Muscle layer of duodenum (tissue), 2 donors: Measurements from ENCODE around the gene SNN.

ENCODE experiments used
- H3K27ac ChIP-seq: one replicate; pipeline ENCODE4 v1.7.0; 2013; ENCODE audit warnings: mild to moderate bottlenecking, low read length
- H3K27me3 ChIP-seq: one replicate; pipeline ENCODE4 v1.7.0; 2013; ENCODE audit warnings: low read depth, mild to moderate bottlenecking, control low read depth, low read length
- H3K36me3 ChIP-seq, 2 donors: one replicate each; pipeline ENCODE4 v1.7.0; 2013; ENCODE audit warnings: low read length in 2 of 2, control low read depth in 1 of 2, mild to moderate bottlenecking in 1 of 2; ENCODE audit not compliant: insufficient read depth in 2 of 2, control insufficient read depth in 1 of 2
- H3K4me1 ChIP-seq, 2 donors: one replicate each; pipeline ENCODE4 v1.7.0; 2013; ENCODE audit warnings: low read length in 2 of 2, mild to moderate bottlenecking in 2 of 2, control low read depth in 1 of 2, moderate library complexity in 1 of 2; ENCODE audit not compliant: insufficient read depth in 2 of 2, control insufficient read depth in 1 of 2
- H3K4me3 ChIP-seq, 2 donors: one replicate each; pipeline ENCODE4 v1.7.0; 2013; ENCODE audit warnings: low read length in 2 of 2, low read depth in 1 of 2, mild to moderate bottlenecking in 1 of 2
- H3K9me3 ChIP-seq, 2 donors: one replicate each; pipeline ENCODE4 v1.7.0; 2013; ENCODE audit warnings: low read length in 2 of 2, control low read depth in 1 of 2, mild to moderate bottlenecking in 1 of 2; ENCODE audit not compliant: control insufficient read depth in 1 of 2
- donor health status: healthy.

SNN gene

DNA sequence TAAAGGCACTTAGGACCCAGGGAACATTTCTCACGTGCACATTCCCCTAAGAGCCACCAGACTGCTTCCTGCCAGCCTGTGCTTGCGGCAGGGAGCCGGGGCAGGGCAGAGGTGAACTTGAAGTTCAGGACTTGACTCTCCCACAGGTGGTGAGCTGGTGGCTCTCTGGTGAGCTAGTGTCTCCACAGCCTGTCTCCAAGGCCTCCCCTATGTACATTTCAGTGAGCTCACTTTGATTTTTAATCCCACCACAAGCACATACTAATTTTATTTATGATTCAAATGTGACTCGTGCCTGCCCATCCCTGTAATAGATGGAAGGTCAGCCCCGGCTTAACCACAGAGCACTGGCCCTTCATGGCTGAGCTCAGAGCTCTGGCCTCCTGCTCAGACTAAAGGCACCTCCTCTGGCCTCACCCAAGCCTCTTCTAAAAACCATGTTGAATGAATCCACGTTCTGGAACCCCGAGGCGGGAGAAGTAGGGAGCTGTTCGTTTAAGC lies 9.2 kb downstream of the SNN start:
- H3K4me3 ChIP-seq = no peak overlapping the region
- peak overlapping the region; percentile 21 for H3K27ac ChIP-seq
- peaks cover 31 to 55% of the 10 kb centered on the region in 2 donors for H3K4me1 ChIP-seq
- H3K9me3 ChIP-seq = no peaks in the 10 kb centered on the region
- no peaks in the 10 kb centered on the region for H3K27me3 ChIP-seq
- H3K36me3 ChIP-seq = peaks cover 25 to 45% of the 10 kb centered on the region in 2 donors

DNA sequence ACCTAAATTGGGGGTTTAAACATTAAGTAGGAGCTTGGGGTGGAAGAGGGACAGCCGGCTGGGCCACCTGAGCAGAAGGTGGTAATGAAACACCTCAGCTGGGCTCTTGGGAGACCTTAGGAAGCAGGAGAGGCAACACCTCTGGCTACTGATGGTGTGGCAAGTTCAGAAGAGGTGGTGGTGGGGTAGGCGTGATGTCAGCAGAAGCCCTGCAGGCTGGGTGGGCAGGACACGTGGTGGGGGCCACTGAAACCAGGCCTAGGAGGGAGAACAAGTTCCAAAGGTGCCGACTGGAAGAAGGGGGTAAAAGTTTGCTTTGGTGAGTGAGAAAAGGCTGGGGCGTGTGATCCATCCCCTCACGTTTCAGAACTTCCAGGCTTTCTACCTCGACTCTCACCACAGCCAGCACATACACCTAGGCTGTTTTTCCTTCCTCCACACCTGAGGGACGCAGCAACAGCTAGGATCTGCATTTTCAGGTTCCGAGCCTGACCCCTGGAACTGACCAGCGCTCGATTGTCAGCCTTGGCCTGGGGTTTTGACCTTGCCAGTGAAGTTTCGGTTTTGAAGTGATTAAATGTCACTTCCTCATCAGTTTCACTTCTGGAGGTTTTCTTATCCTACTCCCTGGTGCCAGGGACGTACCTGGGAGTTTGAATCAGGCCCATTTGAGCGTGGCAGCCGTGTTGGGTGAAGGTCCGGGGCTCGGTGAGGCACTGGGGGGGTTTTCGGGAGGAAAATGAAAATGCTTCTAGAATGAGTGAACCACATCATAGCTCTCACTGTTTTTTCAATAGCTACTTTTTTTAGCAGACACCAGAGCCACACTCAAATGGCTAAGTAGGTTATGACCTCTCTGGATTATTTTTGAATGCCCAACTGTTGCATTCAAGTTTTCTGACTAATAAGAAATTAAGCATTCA lies 10.0 kb downstream of the SNN start:
- Histone ChIP-seq H3K27me3 (no peaks in the 10 kb centered on the region), H3K27ac (no peak overlapping the region), H3K4me3 (no peak overlapping the region), H3K36me3 (peaks cover 32 to 50% of the 10 kb centered on the region in 2 donors), H3K4me1 (peaks cover 31 to 48% of the 10 kb centered on the region in 2 donors), H3K9me3 (no peaks in the 10 kb centered on the region)

- no peak overlapping the region for H3K27ac ChIP-seq
- no peak overlapping the region for H3K4me3 ChIP-seq
- peaks cover 40 to 60% of the 10 kb centered on the region in 2 donors for H3K36me3 ChIP-seq
- H3K4me1 ChIP-seq = peaks cover 27 to 38% of the 10 kb centered on the region in 2 donors
- no peaks in the 10 kb centered on the region for H3K27me3 ChIP-seq
- H3K9me3 ChIP-seq = no peaks in the 10 kb centered on the region
These were observed 11.0 kb downstream of the SNN start for GRCh38 chr16:11679250-11679649.

DNA sequence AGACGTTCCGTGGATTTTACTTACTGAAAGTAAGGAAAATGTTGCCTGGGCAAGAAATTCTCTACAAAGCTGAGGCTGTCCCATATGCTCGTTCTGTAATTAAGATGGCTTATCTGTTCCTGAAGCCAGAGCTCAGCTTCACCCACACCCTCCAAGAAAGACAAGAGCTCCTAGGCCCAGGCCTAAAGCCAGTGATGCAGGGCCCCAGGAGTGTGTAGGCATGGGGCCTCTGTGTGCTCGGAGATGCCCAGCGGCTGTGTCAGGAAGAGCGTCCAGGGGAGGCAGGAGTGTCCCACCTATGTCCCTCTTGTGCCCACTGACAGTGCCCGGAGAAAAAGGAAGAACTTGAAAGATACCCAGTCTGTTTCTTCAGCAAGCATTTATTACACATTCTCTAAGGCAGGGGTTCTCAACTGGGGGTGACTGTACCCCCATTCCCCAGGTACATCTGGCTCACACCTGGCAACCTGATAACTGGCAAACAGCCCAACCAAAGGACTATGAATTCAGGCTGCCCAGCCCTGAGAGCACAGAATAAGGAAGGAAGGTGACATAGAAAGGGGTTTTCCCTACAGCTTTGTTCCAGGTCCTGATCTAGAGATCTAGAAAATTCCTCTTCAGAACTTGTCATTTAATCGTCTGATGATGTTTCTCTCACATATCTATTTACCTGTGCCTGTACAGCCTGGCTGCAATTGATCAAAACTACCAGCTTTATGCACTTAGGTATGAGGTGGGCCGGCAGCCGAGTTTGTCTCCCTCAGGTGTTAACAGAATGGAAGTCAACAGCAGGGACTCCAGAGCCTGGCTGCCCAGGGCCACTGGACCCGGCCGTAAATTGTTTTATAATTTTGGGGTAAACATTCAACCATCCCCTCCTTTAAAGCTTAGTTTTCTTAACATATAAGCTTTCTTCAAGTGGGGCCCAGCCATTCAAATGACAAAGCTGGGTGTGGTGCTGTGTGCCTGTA lies 12.0 kb downstream of the SNN start:
- Histone ChIP-seq H3K4me3 (no peak overlapping the region), H3K4me1 (peaks cover 27 to 31% of the 10 kb centered on the region in 2 donors), H3K36me3 (peaks cover 46 to 66% of the 10 kb centered on the region in 2 donors), H3K27ac (no peak overlapping the region), H3K9me3 (no peaks in the 10 kb centered on the region), H3K27me3 (no peaks in the 10 kb centered on the region)

DNA sequence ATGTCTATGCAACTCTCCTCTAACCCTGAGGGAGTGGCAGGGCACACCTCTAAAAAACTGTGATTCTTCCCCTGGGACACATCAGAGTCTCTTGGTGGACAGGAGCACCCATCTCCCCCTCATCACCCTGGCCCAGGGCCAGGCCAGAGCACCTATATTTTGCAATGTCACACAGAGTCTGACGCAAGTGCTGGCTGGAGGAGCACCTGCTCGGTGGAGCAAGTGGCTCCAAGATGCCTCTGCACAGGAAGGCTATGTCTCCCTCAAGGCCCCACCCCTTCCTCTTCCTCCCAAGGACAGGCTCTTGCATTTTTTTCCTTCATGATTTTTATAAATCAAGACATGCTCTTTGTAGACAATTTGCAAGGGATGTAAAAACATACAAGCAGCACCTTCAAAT lies 13.3 kb downstream of the SNN start:
- Histone ChIP-seq H3K27me3 (no peaks in the 10 kb centered on the region), H3K36me3 (peaks cover 44 to 57% of the 10 kb centered on the region in 2 donors), H3K27ac (no peak overlapping the region), H3K9me3 (no peaks in the 10 kb centered on the region), H3K4me1 (peaks cover 27 to 33% of the 10 kb centered on the region in 2 donors), H3K4me3 (no peak overlapping the region)

- Histone ChIP-seq H3K27me3 (no peaks in the 10 kb centered on the region), H3K9me3 (no peaks in the 10 kb centered on the region), H3K27ac (peak overlapping the region; percentile 41), H3K4me3 (no peak overlapping the region), H3K4me1 (peaks cover 26 to 38% of the 10 kb centered on the region in 2 donors), H3K36me3 (peaks cover 44 to 53% of the 10 kb centered on the region in 2 donors)
These were observed 13.9 kb downstream of the SNN start for GRCh38 chr16:11681976-11682654.

DNA sequence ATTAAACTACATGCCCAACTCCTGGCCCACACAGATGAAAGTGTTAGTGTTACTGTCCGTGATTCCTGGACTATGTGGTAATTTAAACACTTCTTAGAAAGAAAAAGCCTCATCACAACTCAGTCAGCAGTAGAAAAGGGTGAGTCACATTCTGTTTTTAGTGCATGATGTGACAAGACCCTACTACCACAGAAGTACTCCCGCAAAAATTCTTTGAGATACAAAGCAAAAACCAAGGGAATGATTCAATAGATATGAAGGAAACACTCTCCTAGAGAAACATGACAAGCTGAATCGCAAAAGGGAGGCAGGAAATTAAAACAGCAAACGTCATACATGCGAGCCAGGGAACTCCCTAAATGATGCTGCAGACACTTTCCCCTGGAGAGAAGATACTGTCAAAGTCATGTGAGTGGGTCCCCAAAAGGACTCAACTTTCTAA lies 14.4 kb downstream of the SNN start:
- Histone ChIP-seq H3K4me1 (peaks cover 21 to 33% of the 10 kb centered on the region in 2 donors), H3K27me3 (no peaks in the 10 kb centered on the region), H3K27ac (peak overlapping the region; percentile 41), H3K9me3 (no peaks in the 10 kb centered on the region), H3K4me3 (no peak overlapping the region), H3K36me3 (peaks cover 45 to 53% of the 10 kb centered on the region in 2 donors)

DNA sequence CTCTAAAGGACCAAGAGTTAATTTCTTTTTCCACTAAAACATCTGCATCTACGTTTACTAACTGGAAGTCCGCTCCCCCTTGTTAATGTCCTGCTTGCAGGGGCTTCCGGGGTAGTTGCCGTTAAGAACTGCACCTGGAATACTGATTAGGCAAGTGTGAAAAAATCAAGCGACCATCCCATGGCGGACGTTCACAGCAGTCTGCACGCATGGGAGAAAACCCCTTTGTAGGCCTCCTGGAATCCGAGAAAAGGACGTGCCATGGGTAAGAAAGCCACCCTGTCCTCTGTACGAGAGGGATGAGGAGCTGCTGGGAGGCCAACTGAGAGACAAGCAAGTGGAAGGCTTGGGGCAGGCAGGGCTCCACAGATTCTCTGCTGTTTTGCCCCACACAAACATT lies 14.9 kb downstream of the SNN start:
- H3K27ac ChIP-seq = peak overlapping the region; percentile 41
- H3K36me3 ChIP-seq = peaks cover 45 to 52% of the 10 kb centered on the region in 2 donors

DNA sequence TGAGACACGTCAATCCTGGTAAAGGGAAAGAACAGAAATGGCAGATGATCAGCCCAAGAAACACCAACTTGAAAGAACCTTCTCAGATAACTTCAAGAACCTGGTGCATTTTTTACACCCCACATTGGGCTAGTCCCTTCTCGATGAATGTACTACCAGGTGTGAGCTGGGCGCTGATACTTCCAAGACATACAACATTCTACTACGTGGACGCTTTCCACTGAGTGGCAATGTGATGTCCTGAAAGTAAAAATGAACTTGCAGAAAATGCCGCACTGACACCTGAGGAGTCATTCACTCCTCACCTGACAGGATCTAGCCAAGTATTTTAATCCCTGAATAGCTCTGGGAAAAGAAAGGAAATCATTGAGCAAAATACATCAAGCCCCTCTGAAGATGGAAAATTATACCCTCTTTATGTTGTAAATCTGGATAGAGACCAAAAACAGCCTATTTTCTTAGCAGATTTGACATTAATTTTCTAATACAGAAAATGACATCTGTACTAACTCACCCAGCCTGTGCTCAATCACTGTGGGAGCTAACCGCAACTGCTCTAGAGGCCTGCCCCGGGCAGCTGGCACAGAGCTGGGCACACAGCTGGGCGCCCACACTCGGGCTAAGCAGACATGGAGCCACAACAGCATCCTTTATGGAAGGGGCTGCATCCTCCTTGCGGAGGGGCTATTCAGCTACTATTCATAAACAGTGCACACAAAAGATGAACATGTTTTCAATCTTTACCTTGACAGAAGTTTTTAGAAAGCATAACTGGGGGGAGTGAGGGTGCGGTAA lies 16.2 kb downstream of the SNN start:
- H3K4me1 ChIP-seq = peaks cover 11 to 25% of the 10 kb centered on the region in 2 donors

More for the DNA sequence above, 14.9 kb downstream of the SNN start:
- Histone ChIP-seq H3K27me3 (no peaks in the 10 kb centered on the region), H3K9me3 (no peaks in the 10 kb centered on the region), H3K4me3 (no peak overlapping the region), H3K4me1 (peaks cover 18 to 28% of the 10 kb centered on the region in 2 donors)

More for the DNA sequence above, 16.2 kb downstream of the SNN start:
- Histone ChIP-seq H3K36me3 (peaks cover 35 to 40% of the 10 kb centered on the region in 2 donors), H3K4me3 (no peak overlapping the region), H3K27me3 (no peaks in the 10 kb centered on the region), H3K9me3 (no peaks in the 10 kb centered on the region), H3K27ac (no peak overlapping the region)
